K562 (cell line): ENCODE results near the gene PFN3. TPM values are rescaled to one million over a fixed set of nuclear protein-coding genes. Genes with fewer than 3 reads are reported as not detected.

ENCODE experiments used
- ARHGAP35 ChIP-seq: fragments of 450-650 bp; IDR thresholded peaks from 2 replicates; pipeline ENCODE4 v1.6.1; 2018; ENCODE audit not compliant: partially characterized antibody
- MCM5 ChIP-seq: fragments of 450-650 bp; IDR thresholded peaks from 2 replicates; pipeline ENCODE4 v1.6.1; 2016; ENCODE audit warnings: low read depth
- MEIS2 ChIP-seq: fragments of 450-650 bp; IDR thresholded peaks from 2 replicates; pipeline ENCODE4 v1.6.1; 2014; ENCODE audit warnings: mild to moderate bottlenecking; ENCODE audit not compliant: partially characterized antibody
- MTF1 ChIP-seq: fragments of 250-450 bp; sonication (Bioruptor Pico); IDR thresholded peaks from 2 replicates; pipeline ENCODE4 v1.9.0; 2021; ENCODE audit warnings: moderate library complexity, mild to moderate bottlenecking, inconsistent platforms, borderline replicate concordance
- RBBP5 ChIP-seq: fragments of 200-600 bp; sonication (generic); IDR thresholded peaks from 2 replicates; pipeline ENCODE4 v1.6.1; 2012; ENCODE audit warnings: borderline replicate concordance, mild to moderate bottlenecking, low read length, control low read depth, inconsistent platforms; ENCODE audit not compliant: insufficient read depth, poor library complexity, severe bottlenecking
- RBM22 ChIP-seq: fragments of 200-400 bp; formaldehyde crosslinking; IDR thresholded peaks from 2 replicates; pipeline ENCODE4 v1.6.1; 2018; ENCODE audit warnings: low read length, low read depth; ENCODE audit not compliant: poor library complexity, severe bottlenecking
- SETDB1 ChIP-seq: IDR thresholded peaks from one replicate; pipeline ENCODE4 v1.6.1; 2012; ENCODE audit warnings: low read length, control low read depth, inconsistent platforms
- SMARCB1 ChIP-seq: IDR thresholded peaks from 2 replicates; pipeline ENCODE4 v1.6.1; 2011; ENCODE audit warnings: improper control_type of control experiment, low read depth; ENCODE audit not compliant: insufficient read length
- TBP ChIP-seq: optimal IDR thresholded peaks from 2 replicates; pipeline ENCODE3; 2011; ENCODE audit warnings: low read depth, low read length, improper control_type of control experiment
- XRCC4 ChIP-seq: IDR thresholded peaks from one replicate; pipeline ENCODE4 v1.6.1; 2011; ENCODE audit not compliant: insufficient read depth, insufficient read length; ENCODE audit errors: extremely low read depth
- ZNF23 ChIP-seq: fragments of 250-450 bp; sonication (Bioruptor Pico); IDR thresholded peaks from 2 replicates; pipeline ENCODE4 v1.4.0; 2020; ENCODE audit warnings: mild to moderate bottlenecking
- ZNF445 ChIP-seq: fragments of 250-450 bp; sonication (Bioruptor Pico); IDR thresholded peaks from 2 replicates; pipeline ENCODE4 v1.4.0; 2020; ENCODE audit warnings: low read depth, mild to moderate bottlenecking, moderate library complexity
- ZNF507 ChIP-seq: conservative IDR thresholded peaks from 2 replicates; pipeline ENCODE4 v1.6.1; 2017; ENCODE audit warnings: missing genetic modification characterization, missing compliant biosample characterization
- polyA plus RNA-seq, 8 experiments: library from polyadenylated mRNA; depleted of rRNA in 4 of 8; stranded (reverse) in 5 of 8; unstranded in 3 of 8; fragments of >200 nt; fragmentation: Nextera tagmentation in 2 of 8; fragmentation: Illumina TruSeq in 1 of 8; extraction: Ambion mirVana in 2 of 8; extraction: Trizol in 1 of 8; gene quantifications; 2 replicates each; pipeline versions ENCODE4 v1.2.1 to v1.2.3, GENCODE V29; 2011 to 2014; ENCODE audit warnings: inconsistent platforms in 1 of 8, missing spikeins in 1 of 8
- total RNA-seq, 7 experiments: library from RNA; depleted of rRNA in 6 of 7; stranded (reverse); fragments of >200 nt in 6 of 7; fragmentation: Illumina TruSeq in 2 of 7; extraction: Trizol in 2 of 7; gene quantifications; 2 replicates each; pipeline versions ENCODE4 v1.2.1 to v1.2.3, GENCODE V29; 2011 to 2021; ENCODE audit warnings: low replicate concordance in 1 of 7
- TF ChIP-seq, protein P1 (sequence below): sonication (generic); formaldehyde crosslinking; IDR thresholded peaks from 2 replicates; pipeline ENCODE4 v1.9.0; 2022; ENCODE audit warnings: mild to moderate bottlenecking, missing genetic modification reagents
- TF ChIP-seq, protein P2 (sequence below): fragments of 250-450 bp; sonication (Bioruptor Pico); IDR thresholded peaks from 2 replicates; pipeline ENCODE4 v1.8.0; 2022; ENCODE audit warnings: moderate library complexity, mild to moderate bottlenecking, inconsistent platforms
- TF ChIP-seq, protein P3 (sequence below): sonication (generic); formaldehyde crosslinking; IDR thresholded peaks from 2 replicates; pipeline ENCODE4 v1.8.1; 2023; ENCODE audit warnings: missing genetic modification reagents, mild to moderate bottlenecking, borderline replicate concordance
- TF ChIP-seq, protein P4 (sequence below): sonication (generic); formaldehyde crosslinking; IDR thresholded peaks from 2 replicates; pipeline ENCODE4 v1.8.0; 2023; ENCODE audit warnings: mild to moderate bottlenecking, missing genetic modification reagents

The PFN3 gene
- total and polyA plus RNA-seq, 9 of the 15 experiments (the other 6 are each of a cell fraction or from before 2014, with no cell fraction given): not detected

DNA sequence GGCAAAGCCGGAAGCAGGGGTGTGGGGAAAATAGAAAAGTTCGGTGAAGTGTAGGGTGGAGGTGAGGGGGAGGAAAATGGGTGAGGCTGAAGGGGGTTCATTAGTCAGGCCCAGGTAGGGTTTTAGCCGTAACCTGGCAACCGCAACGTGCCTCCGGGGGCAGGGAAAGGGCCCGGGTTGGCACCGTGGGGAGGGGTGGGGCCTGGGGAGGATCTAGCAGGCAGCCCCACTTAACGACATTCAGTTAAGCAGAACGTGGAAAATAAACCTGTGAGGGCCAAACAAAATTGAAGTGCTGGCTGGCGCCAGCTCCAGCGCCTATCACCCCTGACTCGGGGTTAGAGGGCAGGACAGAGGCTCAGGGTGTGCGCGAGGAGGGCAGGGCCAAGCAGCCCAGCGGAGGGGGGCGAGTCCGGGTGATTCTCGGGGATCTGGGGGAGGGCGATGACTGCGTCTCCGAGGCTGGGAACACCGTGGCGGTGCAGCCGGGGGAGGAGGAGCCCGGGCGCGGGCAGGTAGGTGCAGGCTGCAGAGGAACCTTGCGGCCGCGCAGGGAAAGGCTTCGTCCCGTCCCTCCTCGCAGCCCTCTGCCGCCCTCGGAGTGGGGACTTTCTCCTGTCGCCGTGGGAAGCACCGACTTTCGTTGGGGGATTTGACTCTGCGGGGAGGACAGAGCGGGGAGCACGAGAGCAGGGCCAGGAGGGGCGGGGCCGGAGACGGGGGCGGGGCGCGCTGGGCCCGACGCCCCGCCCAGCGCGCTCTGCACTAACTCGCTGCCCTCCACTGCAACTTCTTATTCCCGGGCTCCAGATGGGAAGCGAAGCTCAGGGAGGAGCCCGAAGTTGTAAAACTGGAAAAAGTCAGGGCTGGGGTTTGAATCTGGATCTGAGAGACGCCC lies 37.6 kb downstream of the PFN3 start (continued):
- TF ChIP-seq, protein P1, sequence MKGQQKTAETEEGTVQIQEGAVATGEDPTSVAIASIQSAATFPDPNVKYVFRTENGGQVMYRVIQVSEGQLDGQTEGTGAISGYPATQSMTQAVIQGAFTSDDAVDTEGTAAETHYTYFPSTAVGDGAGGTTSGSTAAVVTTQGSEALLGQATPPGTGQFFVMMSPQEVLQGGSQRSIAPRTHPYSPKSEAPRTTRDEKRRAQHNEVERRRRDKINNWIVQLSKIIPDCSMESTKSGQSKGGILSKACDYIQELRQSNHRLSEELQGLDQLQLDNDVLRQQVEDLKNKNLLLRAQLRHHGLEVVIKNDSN (CRISPR knock-in tag): no peak
- TF ChIP-seq, protein P2, sequence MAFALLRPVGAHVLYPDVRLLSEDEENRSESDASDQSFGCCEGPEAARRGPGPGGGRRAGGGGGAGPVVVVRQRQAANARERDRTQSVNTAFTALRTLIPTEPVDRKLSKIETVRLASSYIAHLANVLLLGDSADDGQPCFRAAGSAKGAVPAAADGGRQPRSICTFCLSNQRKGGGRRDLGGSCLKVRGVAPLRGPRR (CRISPR knock-in tag): no peak
- TF ChIP-seq SETDB1 (no peak), ZNF507 (tag) (no peak), ZNF445 (CRISPR knock-in tag) (no peak), MTF1 (CRISPR knock-in tag) (no peak), SMARCB1 (no peak), RBBP5 (peak; percentile 53), TBP (no peak), ARHGAP35 (no peak), RBM22 (no peak), MCM5 (no peak), MEIS2 (no peak), XRCC4 (no peak), ZNF23 (CRISPR knock-in tag) (no peak)
- TF ChIP-seq, protein P3, sequence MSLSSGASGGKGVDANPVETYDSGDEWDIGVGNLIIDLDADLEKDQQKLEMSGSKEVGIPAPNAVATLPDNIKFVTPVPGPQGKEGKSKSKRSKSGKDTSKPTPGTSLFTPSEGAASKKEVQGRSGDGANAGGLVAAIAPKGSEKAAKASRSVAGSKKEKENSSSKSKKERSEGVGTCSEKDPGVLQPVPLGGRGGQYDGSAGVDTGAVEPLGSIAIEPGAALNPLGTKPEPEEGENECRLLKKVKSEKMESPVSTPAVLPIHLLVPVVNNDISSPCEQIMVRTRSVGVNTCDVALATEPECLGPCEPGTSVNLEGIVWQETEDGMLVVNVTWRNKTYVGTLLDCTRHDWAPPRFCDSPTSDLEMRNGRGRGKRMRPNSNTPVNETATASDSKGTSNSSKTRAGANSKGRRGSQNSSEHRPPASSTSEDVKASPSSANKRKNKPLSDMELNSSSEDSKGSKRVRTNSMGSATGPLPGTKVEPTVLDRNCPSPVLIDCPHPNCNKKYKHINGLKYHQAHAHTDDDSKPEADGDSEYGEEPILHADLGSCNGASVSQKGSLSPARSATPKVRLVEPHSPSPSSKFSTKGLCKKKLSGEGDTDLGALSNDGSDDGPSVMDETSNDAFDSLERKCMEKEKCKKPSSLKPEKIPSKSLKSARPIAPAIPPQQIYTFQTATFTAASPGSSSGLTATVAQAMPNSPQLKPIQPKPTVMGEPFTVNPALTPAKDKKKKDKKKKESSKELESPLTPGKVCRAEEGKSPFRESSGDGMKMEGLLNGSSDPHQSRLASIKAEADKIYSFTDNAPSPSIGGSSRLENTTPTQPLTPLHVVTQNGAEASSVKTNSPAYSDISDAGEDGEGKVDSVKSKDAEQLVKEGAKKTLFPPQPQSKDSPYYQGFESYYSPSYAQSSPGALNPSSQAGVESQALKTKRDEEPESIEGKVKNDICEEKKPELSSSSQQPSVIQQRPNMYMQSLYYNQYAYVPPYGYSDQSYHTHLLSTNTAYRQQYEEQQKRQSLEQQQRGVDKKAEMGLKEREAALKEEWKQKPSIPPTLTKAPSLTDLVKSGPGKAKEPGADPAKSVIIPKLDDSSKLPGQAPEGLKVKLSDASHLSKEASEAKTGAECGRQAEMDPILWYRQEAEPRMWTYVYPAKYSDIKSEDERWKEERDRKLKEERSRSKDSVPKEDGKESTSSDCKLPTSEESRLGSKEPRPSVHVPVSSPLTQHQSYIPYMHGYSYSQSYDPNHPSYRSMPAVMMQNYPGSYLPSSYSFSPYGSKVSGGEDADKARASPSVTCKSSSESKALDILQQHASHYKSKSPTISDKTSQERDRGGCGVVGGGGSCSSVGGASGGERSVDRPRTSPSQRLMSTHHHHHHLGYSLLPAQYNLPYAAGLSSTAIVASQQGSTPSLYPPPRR: no peak
- TF ChIP-seq, protein P4, sequence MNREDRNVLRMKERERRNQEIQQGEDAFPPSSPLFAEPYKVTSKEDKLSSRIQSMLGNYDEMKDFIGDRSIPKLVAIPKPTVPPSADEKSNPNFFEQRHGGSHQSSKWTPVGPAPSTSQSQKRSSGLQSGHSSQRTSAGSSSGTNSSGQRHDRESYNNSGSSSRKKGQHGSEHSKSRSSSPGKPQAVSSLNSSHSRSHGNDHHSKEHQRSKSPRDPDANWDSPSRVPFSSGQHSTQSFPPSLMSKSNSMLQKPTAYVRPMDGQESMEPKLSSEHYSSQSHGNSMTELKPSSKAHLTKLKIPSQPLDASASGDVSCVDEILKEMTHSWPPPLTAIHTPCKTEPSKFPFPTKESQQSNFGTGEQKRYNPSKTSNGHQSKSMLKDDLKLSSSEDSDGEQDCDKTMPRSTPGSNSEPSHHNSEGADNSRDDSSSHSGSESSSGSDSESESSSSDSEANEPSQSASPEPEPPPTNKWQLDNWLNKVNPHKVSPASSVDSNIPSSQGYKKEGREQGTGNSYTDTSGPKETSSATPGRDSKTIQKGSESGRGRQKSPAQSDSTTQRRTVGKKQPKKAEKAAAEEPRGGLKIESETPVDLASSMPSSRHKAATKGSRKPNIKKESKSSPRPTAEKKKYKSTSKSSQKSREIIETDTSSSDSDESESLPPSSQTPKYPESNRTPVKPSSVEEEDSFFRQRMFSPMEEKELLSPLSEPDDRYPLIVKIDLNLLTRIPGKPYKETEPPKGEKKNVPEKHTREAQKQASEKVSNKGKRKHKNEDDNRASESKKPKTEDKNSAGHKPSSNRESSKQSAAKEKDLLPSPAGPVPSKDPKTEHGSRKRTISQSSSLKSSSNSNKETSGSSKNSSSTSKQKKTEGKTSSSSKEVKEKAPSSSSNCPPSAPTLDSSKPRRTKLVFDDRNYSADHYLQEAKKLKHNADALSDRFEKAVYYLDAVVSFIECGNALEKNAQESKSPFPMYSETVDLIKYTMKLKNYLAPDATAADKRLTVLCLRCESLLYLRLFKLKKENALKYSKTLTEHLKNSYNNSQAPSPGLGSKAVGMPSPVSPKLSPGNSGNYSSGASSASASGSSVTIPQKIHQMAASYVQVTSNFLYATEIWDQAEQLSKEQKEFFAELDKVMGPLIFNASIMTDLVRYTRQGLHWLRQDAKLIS (CRISPR knock-in tag): no peak; the same call in 1 of the 2 replicates
